HFF-Myc (cell line): ENCODE data around the gene FAT1.

Source experiments
- DNase-seq: peaks from one replicate; pipeline ENCODE4 v3.0.0-alpha.2; 2011; ENCODE audit warnings: low read depth; ENCODE audit errors: extremely low read depth
- H3K4me3 ChIP-seq: replicated peaks from 2 replicates; pipeline ENCODE4 v1.5.1; 2011; ENCODE audit warnings: low read depth, mild to moderate bottlenecking, control low read depth, low read length
- CTCF ChIP-seq: IDR thresholded peaks from 2 replicates; pipeline ENCODE4 v1.5.1; 2012; ENCODE audit warnings: mild to moderate bottlenecking, low read depth, low read length, control low read depth; ENCODE audit errors: missing control alignments

The FAT1 gene

GRCh38 chr4:186541801-186542200, 181.9 kb downstream of the FAT1 start:
- DNase-seq = no peak
- no peak overlapping the region for H3K4me3 ChIP-seq
- TF ChIP-seq CTCF = no peak

GRCh38 chr4:186537843-186538521, 185.7 kb downstream of the FAT1 start:
- DNase-seq = no peak
- TF ChIP-seq CTCF = no peak
- no peak overlapping the region for H3K4me3 ChIP-seq
